Measurements from ENCODE around the gene PLA2G4F. TPM values are rescaled to one million over a fixed set of nuclear protein-coding genes. Genes with fewer than 3 reads are reported as not detected.

Gene PLA2G4F
- total RNA-seq, 1 experiment from 2014 or later: not detected

GRCh38 chr15:42185801-42186200 lies 29.4 kb upstream of the PLA2G4F start:
- Histone ChIP-seq H2BK5ac (ENCODE audit: insufficient read length, low read length) (no peak overlapping the region), H2BK12ac (ENCODE audit: insufficient read length, low read depth, low read length) (no peak overlapping the region), H4K5ac (ENCODE audit: insufficient read length, low read depth, low read length) (no peak overlapping the region), H3K14ac (ENCODE audit: insufficient read depth, low read length) (no peak overlapping the region), H3K79me1 (ENCODE audit: insufficient read depth, low read depth, low read length, poor library complexity, severe bottlenecking) (no peaks in the 10 kb centered on the region), H3K18ac (ENCODE audit: insufficient read length, low read depth, low read length) (no peak overlapping the region), H2BK15ac (ENCODE audit: low read depth, low read length) (no peak overlapping the region), H3K9ac (ENCODE audit: extremely low read depth, insufficient read length, low read length) (no peak overlapping the region), H3T11ph (ENCODE audit: low read length) (no peak overlapping the region), H3K9me3 (ENCODE audit: control insufficient read depth, low read depth, low read length) (no peaks in the 10 kb centered on the region), H2AFZ (ENCODE audit: low read length) (no peak overlapping the region), H3K27ac (ENCODE audit: insufficient read length, low read depth, low read length) (no peak overlapping the region), H3K27me3 (ENCODE audit: insufficient read depth, low read length) (no peaks in the 10 kb centered on the region), H2AK5ac (ENCODE audit: insufficient read length, low read length) (no peak overlapping the region), H2BK120ac (ENCODE audit: low read depth, low read length, poor library complexity, severe bottlenecking) (no peak overlapping the region), H4K8ac (replicated peaks; ENCODE audit: insufficient read length, low read depth, low read length) (no peak overlapping the region), H3K23me2 (ENCODE audit: insufficient read length, low read depth, low read length, poor library complexity, severe bottlenecking) (no peaks in the 10 kb centered on the region), H3K4me1 (ENCODE audit: insufficient read depth, low read length) (no peaks in the 10 kb centered on the region), H3K4ac (ENCODE audit: low read depth, low read length) (no peak overlapping the region), H3K4me2 (ENCODE audit: insufficient read depth, insufficient read length, low read length) (no peak overlapping the region), H3K56ac (ENCODE audit: insufficient read length, low read depth, low read length) (no peak overlapping the region), H3K23ac (ENCODE audit: insufficient read length, low read depth, low read length) (no peak overlapping the region), H2BK20ac (ENCODE audit: low read depth, low read length, poor library complexity, severe bottlenecking) (no peak overlapping the region), H3K79me2 (ENCODE audit: insufficient read depth, low read length) (no peaks in the 10 kb centered on the region), H4K20me1 (ENCODE audit: control insufficient read depth, insufficient read depth, insufficient read length) (no peaks in the 10 kb centered on the region), H4K91ac (ENCODE audit: insufficient read length, low read depth, low read length) (no peak overlapping the region)
- H3K4me3 Mint-ChIP-seq: no peak overlapping the region
- no peak for DNase-seq
- peaks cover 11 to 79% (median 63%) of the 10 kb centered on the region in 3 experiments; a peak in 6 of 7 replicates for H3K36me3 Mint-ChIP-seq (ENCODE audit: insufficient read depth in 1 of 3, low read depth in 3 of 3)
- H3K27ac Mint-ChIP-seq: no peak overlapping the region
- no peaks in the 10 kb centered on the region for H3K4me1 Mint-ChIP-seq
- no peak for TF ChIP-seq CTCF (conservative IDR thresholded peaks at IDR 0.05)
- H3K27me3 Mint-ChIP-seq (ENCODE audit: low read depth): no peaks in the 10 kb centered on the region
- H3K9me3 Mint-ChIP-seq: no peaks in the 10 kb centered on the region
- WGBS (ENCODE audit: extremely low coverage, insufficient read length, low lambda C conversion rate): no CpG with 5 or more reads among the region's 1 CpG
